ENCODE results near the gene TBC1D17. TPM values are rescaled to one million over a fixed set of nuclear protein-coding genes. Genes with fewer than 3 reads are reported as not detected.

The TBC1D17 gene
- total RNA-seq, 1 experiment from 2014 or later: 17.8 TPM

DNA sequence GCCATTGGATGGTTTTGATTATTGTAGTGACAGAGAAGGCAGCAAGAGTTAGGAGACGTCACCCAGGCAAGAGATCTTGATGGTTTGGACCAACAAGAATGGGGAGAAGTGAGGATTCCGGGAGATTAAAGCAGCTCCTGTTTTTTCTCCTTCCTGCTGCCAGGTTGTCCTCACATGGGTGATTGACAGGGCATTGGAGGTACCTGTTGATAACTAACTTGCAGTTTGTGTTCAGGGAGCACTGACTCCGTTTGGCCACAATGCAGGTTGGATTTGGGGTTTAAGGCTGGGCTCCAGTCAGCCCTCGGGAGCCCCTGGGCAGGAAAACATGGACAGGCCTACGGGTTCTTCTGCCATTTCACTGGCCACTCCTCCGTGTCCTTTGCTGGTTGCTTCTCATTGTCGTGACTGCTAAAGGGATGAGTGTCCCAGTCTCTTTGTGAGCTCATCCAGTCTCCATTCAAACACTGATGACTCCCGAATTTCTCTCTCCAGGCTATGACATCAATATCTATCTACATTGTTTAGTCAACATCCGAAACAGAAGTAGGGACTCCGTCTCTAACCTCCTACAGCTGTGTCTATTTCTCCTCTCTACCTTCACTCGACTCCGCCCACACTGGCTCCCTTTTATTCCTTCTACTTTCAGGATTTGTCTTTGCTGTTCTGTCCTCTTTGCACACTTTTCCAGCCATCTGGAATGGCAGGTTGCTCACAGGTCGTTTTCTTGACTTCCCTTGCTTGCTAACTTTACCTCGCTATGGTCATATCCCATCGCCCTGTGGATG is 27.9 kb upstream of the TBC1D17 start:
- DNase-seq: no peak
- no peaks in the 10 kb centered on the region for H3F3A ChIP-seq (ENCODE audit: low read length, unreplicated experiment)
- ChIA-PET CTCF (no interaction called here), POLR2A (ENCODE audit: unreplicated experiment) (interaction anchor here (0.5 to 0.9 kb wide), 4 partner anchors 18 to 91 kb away, joined by 3 to 23 read pairs (median 5); partner anchors contain the start of gene PNKP)
- no peak for TF ChIP-seq EZH2 (IDR thresholded peaks at IDR 0.05; ENCODE audit: low read length, unreplicated experiment)
- peak overlapping the region; percentile 89 for H3K9ac ChIP-seq (ENCODE audit: low read length)
- peaks cover 37% of the 10 kb centered on the region for H3K4me1 ChIP-seq (ENCODE audit: insufficient read depth, low read length)
- H2AFZ ChIP-seq (ENCODE audit: low read length): peak overlapping the region; percentile 89
- H3K79me2 ChIP-seq (ENCODE audit: low read length): peaks cover 41% of the 10 kb centered on the region
- no peaks in the 10 kb centered on the region for H3K36me3 ChIP-seq (ENCODE audit: low read depth, low read length)
- intact Hi-C loops (cut with micrococcal nuclease): loop anchor here (1.0 to 5.0 kb wide), 4 partner anchors 31 to 97 kb away; partner anchors contain the start of genes AP2A1, FUZ and MED25
- H4K20me1 ChIP-seq (ENCODE audit: low read length): peaks cover 23% of the 10 kb centered on the region; the same call in 1 of the 2 replicates
- H3K9me3 ChIP-seq (ENCODE audit: low read length): no peaks in the 10 kb centered on the region
- H3K9me2 ChIP-seq (replicated peaks; ENCODE audit: low read length): no peaks in the 10 kb centered on the region
- H3K4me2 ChIP-seq (ENCODE audit: low read length): peak overlapping the region; percentile 93
- H3K27me3 ChIP-seq (ENCODE audit: low read length): no peaks in the 10 kb centered on the region
- no peak for ATAC-seq
- TSS peak; percentile 53 for BruUV-seq (replicated peaks)
- H3K4me3 ChIP-seq (ENCODE audit: low read length): peak overlapping the region; percentile 86
- peak overlapping the region; percentile 91 for H3K27ac ChIP-seq (ENCODE audit: low read length)

DNA sequence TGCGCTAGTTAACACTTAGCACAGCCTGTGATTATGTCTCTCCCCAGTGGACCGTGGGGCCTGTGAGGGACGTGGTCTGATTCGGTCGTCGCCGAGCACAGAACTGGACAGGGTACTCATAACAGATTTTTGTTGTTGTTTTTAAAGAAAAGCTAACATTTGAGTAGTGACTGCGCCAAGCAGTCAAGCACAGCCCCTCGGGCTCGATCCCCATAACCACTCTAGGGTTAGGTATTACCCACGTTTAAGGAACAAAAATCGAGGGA is 27.3 kb upstream of the TBC1D17 start:
- BruUV-seq (replicated peaks): no TSS peak
- no peaks in the 10 kb centered on the region for H3F3A ChIP-seq (ENCODE audit: low read length, unreplicated experiment)
- ChIA-PET CTCF (interaction anchor here (0.9 kb wide), 1 partner anchor 19 kb away, joined by 3 read pairs; no protein-coding TSS in a partner anchor), POLR2A (ENCODE audit: unreplicated experiment) (interaction anchor here (0.6 to 0.9 kb wide), 4 partner anchors 15 to 161 kb away, joined by 3 to 7 read pairs (median 3); partner anchors contain the start of genes ADM5 and PNKP)
- peak overlapping the region; percentile 93 for H3K4me2 ChIP-seq (ENCODE audit: low read length)
- H3K27ac ChIP-seq (ENCODE audit: low read length): peak overlapping the region; percentile 91; the same call in 1 of the 2 replicates
- peak overlapping the region; percentile 89 for H2AFZ ChIP-seq (ENCODE audit: low read length)
- peaks cover 41% of the 10 kb centered on the region for H3K79me2 ChIP-seq (ENCODE audit: low read length)
- no peak for ATAC-seq
- intact Hi-C loops (cut with micrococcal nuclease): loop anchor here (1.0 to 5.0 kb wide), 3 partner anchors 32 to 83 kb away; partner anchors contain the start of genes AP2A1, FUZ and MED25
- H3K9ac ChIP-seq (ENCODE audit: low read length): peak overlapping the region; percentile 89
- H3K9me2 ChIP-seq (replicated peaks; ENCODE audit: low read length): no peaks in the 10 kb centered on the region
- H3K9me3 ChIP-seq (ENCODE audit: low read length): no peaks in the 10 kb centered on the region
- peaks cover 3% of the 10 kb centered on the region; the same call in 1 of the 2 replicates for H3K36me3 ChIP-seq (ENCODE audit: low read depth, low read length)
- DNase-seq: no peak
- H3K4me1 ChIP-seq (ENCODE audit: insufficient read depth, low read length): peaks cover 37% of the 10 kb centered on the region
- peaks cover 25% of the 10 kb centered on the region; the same call in 1 of the 2 replicates for H4K20me1 ChIP-seq (ENCODE audit: low read length)
- H3K4me3 ChIP-seq (ENCODE audit: low read length): peak overlapping the region; percentile 86
- TF ChIP-seq EZH2 (IDR thresholded peaks at IDR 0.05; ENCODE audit: low read length, unreplicated experiment): no peak
- TF ChIP-seq, protein P1, sequence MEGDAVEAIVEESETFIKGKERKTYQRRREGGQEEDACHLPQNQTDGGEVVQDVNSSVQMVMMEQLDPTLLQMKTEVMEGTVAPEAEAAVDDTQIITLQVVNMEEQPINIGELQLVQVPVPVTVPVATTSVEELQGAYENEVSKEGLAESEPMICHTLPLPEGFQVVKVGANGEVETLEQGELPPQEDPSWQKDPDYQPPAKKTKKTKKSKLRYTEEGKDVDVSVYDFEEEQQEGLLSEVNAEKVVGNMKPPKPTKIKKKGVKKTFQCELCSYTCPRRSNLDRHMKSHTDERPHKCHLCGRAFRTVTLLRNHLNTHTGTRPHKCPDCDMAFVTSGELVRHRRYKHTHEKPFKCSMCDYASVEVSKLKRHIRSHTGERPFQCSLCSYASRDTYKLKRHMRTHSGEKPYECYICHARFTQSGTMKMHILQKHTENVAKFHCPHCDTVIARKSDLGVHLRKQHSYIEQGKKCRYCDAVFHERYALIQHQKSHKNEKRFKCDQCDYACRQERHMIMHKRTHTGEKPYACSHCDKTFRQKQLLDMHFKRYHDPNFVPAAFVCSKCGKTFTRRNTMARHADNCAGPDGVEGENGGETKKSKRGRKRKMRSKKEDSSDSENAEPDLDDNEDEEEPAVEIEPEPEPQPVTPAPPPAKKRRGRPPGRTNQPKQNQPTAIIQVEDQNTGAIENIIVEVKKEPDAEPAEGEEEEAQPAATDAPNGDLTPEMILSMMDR (conservative IDR thresholded peaks at IDR 0.05; ENCODE audit: low read depth, low read length): no peak
- no peak for TF ChIP-seq EZH2phosphoT487 (IDR thresholded peaks at IDR 0.05; ENCODE audit: borderline replicate concordance, low read length)
- H3K27me3 ChIP-seq (ENCODE audit: low read length): no peaks in the 10 kb centered on the region

DNA sequence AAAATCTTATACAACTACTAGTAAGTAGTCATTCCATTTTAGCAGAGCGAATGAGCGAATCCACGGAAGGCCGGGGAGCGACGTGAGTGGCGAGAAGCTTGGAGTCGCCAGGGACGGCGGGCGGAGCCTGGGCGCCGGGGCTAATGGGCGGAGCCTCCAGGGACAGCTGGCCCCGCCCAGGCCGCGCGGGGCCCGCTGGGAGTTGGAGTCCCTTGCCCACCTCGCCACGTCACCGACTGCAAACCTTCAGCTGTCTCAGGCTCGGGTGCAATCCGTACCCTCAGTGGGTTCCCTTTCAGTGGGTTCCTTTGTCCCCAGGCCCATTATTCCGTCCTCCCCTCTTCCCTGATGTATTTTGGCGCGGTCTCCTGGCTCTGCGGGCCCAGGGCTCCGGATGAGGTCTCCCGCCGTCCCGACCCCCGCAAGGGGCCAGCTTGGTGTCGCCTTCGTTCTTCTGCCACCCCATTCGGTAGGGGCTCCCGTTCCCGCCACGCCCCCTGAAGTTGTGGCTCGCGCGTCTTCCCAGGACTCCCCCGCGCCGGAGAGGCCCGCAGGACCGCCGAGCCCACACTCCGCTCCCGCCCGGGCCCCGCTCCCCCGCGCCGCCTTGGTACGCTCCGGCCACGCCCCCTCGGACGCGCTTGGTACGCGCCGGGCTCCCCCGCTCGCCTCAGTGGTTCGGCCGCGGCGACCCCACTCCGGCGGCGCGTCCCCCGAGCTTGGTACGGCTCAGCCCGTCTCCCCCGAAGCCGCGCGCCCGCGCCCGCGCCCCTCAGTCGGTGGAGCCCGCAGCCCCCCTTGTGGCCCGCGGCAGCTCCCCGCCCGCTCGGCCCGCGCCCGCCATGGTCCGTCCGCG is 26.8 kb upstream of the TBC1D17 start, which contains the start of gene PTOV1:
Gene PTOV1, plus strand, starts transcription at position 673 of the 856 bp plus-strand sequence.
- Histone ChIP-seq H3K27ac (ENCODE audit: low read length) (peak within 1 kb of the TSS; percentile 91), H3K9ac (ENCODE audit: low read length) (peak within 1 kb of the TSS; percentile 89), H3K9me3 (ENCODE audit: low read length) (no peaks in the 10 kb centered on the region), H4K20me1 (ENCODE audit: low read length) (peaks cover 29% of the 10 kb centered on the region; the same call in 1 of the 2 replicates), H3K4me3 (ENCODE audit: low read length) (peak within 1 kb of the TSS; percentile 86), H3K36me3 (ENCODE audit: low read depth, low read length) (peaks cover 8% of the 10 kb centered on the region; the same call in 1 of the 2 replicates), H3K4me2 (ENCODE audit: low read length) (peak within 1 kb of the TSS; percentile 96), H3K9me2 (replicated peaks; ENCODE audit: low read length) (no peaks in the 10 kb centered on the region), H3K79me2 (ENCODE audit: low read length) (peaks cover 41% of the 10 kb centered on the region), H3K4me1 (ENCODE audit: insufficient read depth, low read length) (peaks cover 37% of the 10 kb centered on the region), H2AFZ (ENCODE audit: low read length) (peak within 1 kb of the TSS; percentile 89), H3F3A (ENCODE audit: low read length, unreplicated experiment) (no peaks in the 10 kb centered on the region), H3K27me3 (ENCODE audit: low read length) (no peaks in the 10 kb centered on the region)
- CTCF ChIA-PET: interaction anchor here (0.9 kb wide), 1 partner anchor 19 kb away, joined by 3 read pairs; no protein-coding TSS in a partner anchor
- TF ChIP-seq EZH2phosphoT487 (IDR thresholded peaks at IDR 0.05; ENCODE audit: borderline replicate concordance, low read length) (no peak), EZH2 (IDR thresholded peaks at IDR 0.05; ENCODE audit: low read length, unreplicated experiment) (no peak)
- TF ChIP-seq, protein P1 (conservative IDR thresholded peaks at IDR 0.05; ENCODE audit: low read depth, low read length): no peak
- POLR2A ChIA-PET (ENCODE audit: unreplicated experiment): interaction anchor here (0.6 to 0.9 kb wide), 6 partner anchors 15 to 355 kb away, joined by 3 to 7 read pairs (median 3); partner anchors contain the start of genes ADM5, PNKP and RPS11
- intact Hi-C loops (cut with micrococcal nuclease): loop anchor here (1.0 to 5.0 kb wide), 3 partner anchors 32 to 83 kb away; partner anchors contain the start of genes AP2A1, FUZ and MED25
- DNase-seq (peak; percentile 97), ATAC-seq (peak; percentile 75)
- no TSS peak for BruUV-seq (replicated peaks)

All from PC-3 (cell line).